HG03135 (cell line): ENCODE measurements around the gene DCAF6.
"Not testable (repeated sequence)": the region's sequence is repeated elsewhere in the genome, so short reads cannot be mapped to it uniquely, and the experiment has no call there.

Experiments
- ATAC-seq: cut with Tn5 transposase; IDR thresholded peaks from one replicate; pipeline ENCODE4 v1.9.1; 2021; ENCODE audit warnings: mild to moderate bottlenecking, moderate library complexity; ENCODE audit not compliant: unreplicated experiment

The DCAF6 gene

GRCh38 chr1:167924102-167924501, 12.4 kb upstream of the DCAF6 start:
- no peak for ATAC-seq

- ATAC-seq = no peak
Observed at GRCh38 chr1:167924543-167925231, 11.8 kb upstream of the DCAF6 start.

GRCh38 chr1:167926486-167926997, 9.9 kb upstream of the DCAF6 start:
- no peak for ATAC-seq

- no peak for ATAC-seq
Observed at GRCh38 chr1:167927046-167927754, 9.3 kb upstream of the DCAF6 start.

- ATAC-seq = no peak
Observed at GRCh38 chr1:167928457-167928852, 8.0 kb upstream of the DCAF6 start.

GRCh38 chr1:167928919-167929318, 7.6 kb upstream of the DCAF6 start:
- not testable (repeated sequence) for ATAC-seq

- no peak for ATAC-seq
Observed at GRCh38 chr1:167929725-167930124, 6.8 kb upstream of the DCAF6 start.

GRCh38 chr1:167933788-167934187, 2.7 kb upstream of the DCAF6 start:
- no peak for ATAC-seq

- ATAC-seq = no peak
Observed at GRCh38 chr1:167934426-167935215, 1.9 kb upstream of the DCAF6 start.

- peak; percentile 8 for ATAC-seq
Observed at GRCh38 chr1:167935216-167936067, 1.0 kb upstream of the DCAF6 start.

- peak; percentile 9 for ATAC-seq
Observed at GRCh38 chr1:167936930-167937708, 636 bp downstream of the DCAF6 start, which contains the start of gene MPC2. MPC2 (minus strand) TSS chr1:167937072; CDS start chr1:167935841, 1,231 bp downstream.

GRCh38 chr1:167937709-167938010, 1.2 kb downstream of the DCAF6 start:
- ATAC-seq = no peak

GRCh38 chr1:167938080-167938636, 1.7 kb downstream of the DCAF6 start:
- no peak for ATAC-seq

GRCh38 chr1:167940264-167940663, 3.8 kb downstream of the DCAF6 start:
- ATAC-seq = no peak

- ATAC-seq = no peak
Observed at GRCh38 chr1:167943541-167943940, 7.1 kb downstream of the DCAF6 start.

GRCh38 chr1:167947733-167948132, 11.2 kb downstream of the DCAF6 start:
- no peak for ATAC-seq

GRCh38 chr1:167949785-167950184, 13.3 kb downstream of the DCAF6 start:
- no peak for ATAC-seq

GRCh38 chr1:167950569-167950968, 14.1 kb downstream of the DCAF6 start:
- no peak for ATAC-seq

- no peak for ATAC-seq
Observed at GRCh38 chr1:167955915-167956314, 19.4 kb downstream of the DCAF6 start.

GRCh38 chr1:167957710-167958109, 21.2 kb downstream of the DCAF6 start:
- ATAC-seq = no peak
